Neural cell (in vitro differentiated cells): ENCODE measurements around the gene STK10.

Experiments
- EZH2 ChIP-seq: fragments of 200-600, 300-800 bp; shearing (Covaris generic), sonication (generic); IDR thresholded peaks from 2 replicates; pipeline ENCODE4 v1.6.1; 2014; ENCODE audit warnings: antibody characterized with exemption, low read length, borderline replicate concordance, mild to moderate bottlenecking; ENCODE audit not compliant: insufficient read depth, poor library complexity, severe bottlenecking
- MXI1 ChIP-seq: fragments of 450-650 bp; conservative IDR thresholded peaks from 2 replicates; pipeline ENCODE4 v1.6.1; 2014; ENCODE audit warnings: antibody characterized with exemption, mild to moderate bottlenecking; ENCODE audit not compliant: poor library complexity, severe bottlenecking

GRCh38 chr5:172007175-172008110 is 180.6 kb downstream of the STK10 start:
- TF ChIP-seq EZH2 (no peak), MXI1 (no peak)
